CD4-positive, alpha-beta T cell treated with Interleukin-2 at 100 ng/mL for 4 hours (primary cell): Measurements from ENCODE around the gene SF3A2.

Source experiments
- DNase-seq: peaks from one replicate; pipeline ENCODE4 v3.0.0-alpha.2; 2020; ENCODE audit warnings: low spot score

Gene SF3A2

DNA sequence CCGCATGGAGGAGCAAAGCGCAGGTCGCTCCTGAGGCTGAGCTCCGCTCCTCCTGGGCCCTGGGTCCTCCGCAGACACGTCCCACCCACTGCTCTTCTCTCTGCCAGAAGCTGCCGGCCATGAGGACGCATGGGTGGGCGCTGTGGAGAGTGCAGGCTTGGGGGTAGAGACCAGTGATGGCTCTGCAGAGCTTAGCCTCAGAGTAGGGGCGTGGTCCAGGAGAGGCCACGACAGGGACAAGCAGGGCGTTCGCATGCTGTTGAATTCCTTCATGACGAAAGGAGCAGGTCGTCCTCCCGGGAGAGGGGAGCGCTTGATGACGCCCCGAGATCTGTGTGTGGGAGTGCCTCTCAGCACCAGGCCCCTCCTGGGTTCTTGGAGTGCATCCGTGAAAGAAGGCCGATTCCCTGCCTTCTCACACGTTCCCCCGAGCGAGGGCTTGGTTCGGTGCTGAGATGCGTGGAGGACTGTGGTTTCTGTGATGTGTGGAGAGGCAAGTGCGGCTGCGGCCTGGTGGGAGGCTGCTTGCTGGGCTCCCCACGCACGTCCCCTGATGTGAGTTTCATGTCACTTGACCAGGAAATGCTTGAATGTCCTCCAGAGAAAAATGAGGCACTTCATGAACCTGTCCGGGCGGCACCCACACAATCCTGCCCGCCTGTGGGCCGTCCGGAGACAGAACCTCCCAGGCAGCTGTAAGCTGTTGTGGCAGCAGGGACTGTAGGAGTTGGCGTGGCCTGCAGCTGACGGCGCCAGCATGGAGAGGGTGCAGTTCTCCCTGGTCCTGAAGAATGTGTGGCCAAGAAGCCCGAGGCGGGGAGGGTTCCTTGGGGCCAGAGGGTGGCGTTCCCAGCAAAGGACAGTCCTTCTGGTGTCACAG is 4.5 kb downstream of the SF3A2 start:
- no peak for DNase-seq

DNA sequence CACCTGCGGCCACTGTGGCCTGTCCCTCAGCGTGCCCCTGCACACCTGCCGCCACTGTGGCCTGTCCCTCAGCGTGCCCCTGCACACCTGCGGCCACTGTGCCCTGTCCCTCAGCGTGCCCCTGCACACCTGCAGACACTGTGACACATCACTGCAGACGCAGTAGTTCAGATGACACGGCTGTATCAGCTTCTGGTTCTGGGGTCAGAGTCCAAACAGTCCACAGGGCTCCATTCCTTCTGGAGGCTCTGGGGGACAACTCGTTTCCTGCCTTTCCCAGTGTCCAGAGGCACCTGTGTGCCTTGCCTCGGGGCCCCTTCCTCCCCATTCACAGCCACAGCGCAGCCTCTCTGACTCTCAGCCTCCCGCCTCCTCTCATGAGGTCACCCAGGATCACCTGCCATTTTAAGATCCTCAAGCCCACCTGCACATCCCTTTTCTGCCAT is 5.5 kb downstream of the SF3A2 start:
- DNase-seq: no peak

DNA sequence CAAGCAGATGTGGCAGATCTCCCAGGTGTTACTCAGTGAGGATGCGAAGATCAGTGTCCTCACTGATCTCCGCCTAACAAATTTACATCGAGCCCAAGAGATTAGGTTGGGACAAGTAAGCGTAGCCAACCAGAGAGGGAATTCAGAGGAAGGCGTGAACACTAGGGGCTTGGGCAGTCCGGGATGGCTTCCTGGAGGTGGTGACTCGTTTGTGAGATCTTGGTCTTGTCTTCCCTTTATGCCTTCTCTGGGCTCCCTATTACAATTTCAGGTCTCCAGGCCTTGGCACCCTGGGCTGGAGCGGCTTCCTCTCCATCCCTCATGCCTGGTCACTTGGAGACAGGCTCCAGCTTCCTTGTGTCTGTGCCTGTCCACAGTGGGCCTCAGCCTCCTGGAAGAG is 6.2 kb downstream of the SF3A2 start:
- DNase-seq: no peak

DNA sequence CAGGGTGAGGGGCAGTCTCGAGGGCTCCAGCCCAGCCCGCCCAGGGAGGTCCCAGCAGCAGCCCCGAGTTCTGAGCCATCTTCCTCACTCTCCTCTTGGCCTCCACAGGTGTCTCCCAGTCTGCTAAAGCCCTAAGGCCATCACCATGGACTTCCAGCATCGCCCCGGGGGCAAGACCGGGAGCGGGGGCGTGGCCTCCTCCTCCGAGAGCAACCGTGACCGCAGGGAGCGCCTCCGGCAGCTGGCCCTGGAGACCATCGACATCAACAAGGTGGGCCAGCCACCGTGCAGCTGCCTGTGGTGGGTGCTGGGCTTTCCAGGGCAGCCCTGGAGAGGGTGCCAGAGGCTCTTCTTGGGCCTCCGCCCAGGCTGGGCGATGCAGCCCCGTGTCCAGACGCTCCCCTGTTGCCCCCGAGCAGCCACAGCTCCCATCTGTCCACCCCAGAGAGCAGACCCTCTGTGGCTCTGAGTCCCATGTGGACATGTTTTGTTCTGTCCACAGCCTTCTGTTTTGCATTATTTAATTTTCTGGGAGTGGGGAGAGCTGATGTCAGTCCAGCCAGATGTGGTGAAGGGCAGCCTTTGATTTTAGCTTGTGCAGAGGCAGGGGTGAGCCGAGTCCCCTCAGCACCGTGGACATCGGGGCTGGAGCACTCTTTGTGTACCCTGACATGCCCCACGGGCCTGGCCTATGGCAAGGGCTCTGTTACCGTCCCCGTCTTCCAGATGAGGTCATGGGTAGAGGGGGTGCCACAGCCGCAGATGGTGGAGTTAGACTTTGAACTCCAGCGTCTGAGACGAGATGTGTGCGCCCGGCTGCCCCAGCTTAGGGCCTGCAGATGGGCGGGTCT is 6.9 kb downstream of the SF3A2 start:
- no peak for DNase-seq

DNA sequence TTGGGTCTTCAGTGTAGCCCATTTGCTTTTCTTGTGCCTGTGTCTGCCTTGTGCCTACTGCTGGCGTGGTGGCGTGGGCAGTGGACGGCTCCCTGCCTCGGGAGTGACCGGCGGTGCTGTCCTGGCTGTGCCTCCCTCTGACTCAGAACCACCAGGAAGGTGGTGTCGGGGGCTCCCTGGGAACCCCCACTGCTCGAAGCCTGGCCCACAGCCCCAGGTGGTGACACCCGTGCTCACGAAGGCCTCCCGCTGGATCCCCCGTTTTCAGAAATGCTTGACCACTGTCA is 7.4 kb downstream of the SF3A2 start:
- no peak for DNase-seq

DNA sequence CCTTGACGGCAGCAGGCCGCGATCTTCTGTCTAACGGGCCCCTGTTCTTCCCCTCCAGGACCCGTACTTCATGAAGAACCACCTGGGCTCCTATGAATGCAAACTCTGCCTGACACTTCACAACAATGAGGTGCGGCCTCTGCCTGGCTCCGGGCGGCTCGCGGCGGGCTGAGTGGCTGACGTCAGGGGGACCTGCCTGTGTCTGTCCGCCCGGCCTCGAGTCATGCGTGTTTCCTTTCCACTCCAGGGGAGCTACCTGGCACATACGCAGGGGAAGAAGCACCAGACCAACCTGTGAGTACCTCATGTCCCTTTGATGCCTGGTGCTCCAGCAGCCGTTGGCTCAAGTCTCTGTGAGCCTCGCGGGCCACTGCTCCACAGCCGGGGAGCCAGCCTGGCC is 7.9 kb downstream of the SF3A2 start:
- DNase-seq: no peak

DNA sequence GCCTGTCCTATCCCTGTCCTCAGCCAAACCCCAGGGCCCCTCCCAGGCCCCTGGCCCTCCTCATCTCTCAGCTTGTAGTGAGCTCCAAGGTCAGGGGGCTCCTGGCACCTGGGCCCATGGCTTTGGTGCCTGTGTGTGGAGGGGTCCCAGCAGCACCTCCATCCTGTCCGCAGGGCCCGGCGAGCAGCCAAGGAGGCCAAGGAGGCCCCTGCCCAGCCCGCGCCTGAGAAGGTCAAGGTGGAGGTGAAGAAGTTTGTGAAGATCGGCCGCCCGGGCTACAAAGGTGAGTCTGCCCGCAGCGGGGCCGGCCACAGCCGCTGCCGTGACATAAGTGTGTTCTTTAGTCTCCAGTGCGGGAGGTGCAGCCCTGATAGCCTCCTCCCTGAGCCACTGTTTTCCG is 8.6 kb downstream of the SF3A2 start:
- DNase-seq: no peak

DNA sequence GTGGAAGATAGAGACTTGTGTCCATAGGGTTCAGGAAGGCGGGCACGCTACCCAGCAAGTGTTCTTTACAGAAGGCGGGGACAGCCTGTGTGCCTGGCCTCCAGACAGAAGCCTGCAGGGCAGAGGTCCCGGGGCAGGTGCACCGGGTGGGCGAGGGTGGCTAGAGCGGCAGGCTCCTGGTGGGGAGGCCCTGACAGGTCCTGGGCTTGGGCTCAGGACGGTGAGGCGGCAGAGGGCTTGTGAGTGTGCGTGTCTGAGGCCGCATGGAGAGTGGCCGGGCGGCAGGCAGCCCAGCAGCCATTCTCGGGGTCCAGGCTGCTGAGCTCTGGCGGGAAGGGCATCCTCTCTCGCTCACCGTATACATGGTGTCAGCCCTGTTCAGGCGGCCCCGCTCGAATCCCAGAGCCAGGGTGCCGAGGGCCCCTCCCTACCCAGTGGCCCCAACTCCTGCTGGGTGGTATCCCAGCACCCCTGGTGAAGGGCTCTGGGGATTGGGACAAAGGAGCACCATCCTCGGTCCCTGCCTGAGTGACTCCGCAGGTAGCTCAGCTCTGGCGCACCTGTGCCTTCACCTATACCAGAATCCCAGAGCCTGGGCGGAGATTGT is 9.5 kb downstream of the SF3A2 start:
- DNase-seq: no peak

DNA sequence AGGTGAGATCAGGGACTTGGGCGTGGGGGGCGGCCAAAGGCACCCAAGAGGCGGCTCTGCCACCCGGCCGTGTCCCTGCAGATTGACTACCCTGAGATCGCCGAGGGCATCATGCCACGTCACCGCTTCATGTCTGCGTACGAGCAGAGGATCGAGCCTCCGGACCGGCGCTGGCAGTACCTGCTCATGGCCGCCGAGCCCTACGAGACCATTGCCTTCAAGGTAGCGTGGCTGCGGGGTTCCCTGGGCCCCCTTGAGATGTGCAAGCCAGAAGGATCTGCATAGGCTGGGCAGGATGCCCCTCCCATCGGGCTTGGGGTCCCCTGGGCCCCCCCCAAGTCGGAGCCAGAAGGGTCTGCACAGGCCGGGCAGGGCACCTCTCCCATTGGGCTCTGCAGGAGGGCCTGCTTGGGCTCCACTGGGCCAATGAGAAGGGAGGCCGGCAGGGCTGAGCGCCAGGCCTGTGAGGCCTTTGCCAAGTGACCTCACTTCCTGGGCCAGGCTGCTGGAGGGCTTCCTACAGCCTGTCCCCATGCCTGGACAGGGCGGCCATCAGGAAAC is 10.3 kb downstream of the SF3A2 start:
- no peak for DNase-seq

DNA sequence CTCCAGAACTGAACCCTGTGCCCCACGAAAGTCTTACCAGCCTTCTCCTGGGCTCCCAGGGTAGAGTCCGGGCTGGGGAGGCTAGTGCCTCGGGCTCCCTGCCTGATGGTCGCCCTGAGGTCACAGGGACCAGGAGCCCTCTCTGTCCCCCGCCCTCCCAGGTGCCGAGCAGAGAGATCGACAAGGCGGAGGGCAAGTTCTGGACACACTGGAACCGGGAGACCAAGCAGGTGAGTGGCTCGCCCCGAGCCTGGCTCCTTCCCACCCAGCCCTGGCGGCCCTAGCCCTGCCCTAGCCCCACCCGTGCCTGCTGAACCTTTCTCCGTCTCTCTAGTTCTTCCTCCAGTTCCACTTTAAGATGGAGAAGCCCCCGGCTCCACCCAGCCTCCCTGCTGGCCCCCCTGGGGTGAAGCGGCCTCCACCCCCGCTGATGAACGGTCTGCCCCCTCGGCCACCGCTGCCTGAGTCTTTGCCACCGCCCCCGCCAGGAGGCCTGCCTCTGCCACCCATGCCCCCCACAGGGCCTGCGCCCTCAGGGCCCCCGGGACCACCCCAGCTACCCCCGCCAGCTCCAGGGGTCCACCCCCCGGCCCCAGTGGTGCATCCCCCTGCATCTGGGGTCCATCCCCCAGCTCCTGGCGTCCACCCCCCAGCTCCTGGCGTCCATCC is 10.9 kb downstream of the SF3A2 start:
- DNase-seq: no peak

DNA sequence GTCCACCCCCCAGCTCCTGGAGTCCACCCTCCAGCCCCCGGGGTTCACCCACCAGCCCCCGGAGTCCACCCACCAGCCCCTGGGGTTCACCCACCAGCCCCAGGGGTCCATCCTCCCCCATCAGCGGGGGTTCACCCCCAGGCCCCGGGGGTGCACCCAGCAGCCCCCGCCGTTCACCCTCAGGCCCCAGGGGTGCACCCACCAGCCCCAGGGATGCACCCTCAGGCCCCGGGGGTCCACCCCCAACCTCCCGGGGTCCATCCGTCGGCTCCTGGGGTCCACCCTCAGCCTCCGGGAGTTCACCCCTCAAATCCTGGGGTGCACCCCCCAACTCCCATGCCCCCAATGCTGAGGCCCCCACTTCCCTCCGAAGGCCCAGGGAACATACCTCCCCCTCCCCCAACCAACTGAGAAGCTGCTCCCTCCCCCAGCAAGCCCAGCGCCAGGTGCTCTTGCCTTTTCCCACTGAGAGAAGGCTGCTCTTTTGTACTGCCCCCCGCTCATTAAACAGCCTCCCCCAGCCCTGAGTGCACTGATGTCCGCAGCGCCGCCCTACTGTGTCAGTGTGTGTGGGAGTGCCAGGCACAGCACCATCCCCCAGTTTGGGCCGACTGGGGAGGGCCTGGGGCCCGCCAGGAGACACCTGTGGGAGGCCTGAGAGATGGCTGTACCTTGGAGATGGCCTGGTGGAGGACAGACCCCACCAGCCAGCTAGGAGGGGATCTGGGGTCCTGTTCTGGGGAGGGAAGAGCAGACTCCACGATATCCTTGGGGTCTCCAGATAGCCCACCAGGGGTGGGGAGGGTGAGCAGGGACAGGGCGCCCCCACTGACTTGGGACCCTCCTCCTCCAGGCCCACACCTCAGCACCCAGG is 11.7 kb downstream of the SF3A2 start:
- DNase-seq: no peak

DNA sequence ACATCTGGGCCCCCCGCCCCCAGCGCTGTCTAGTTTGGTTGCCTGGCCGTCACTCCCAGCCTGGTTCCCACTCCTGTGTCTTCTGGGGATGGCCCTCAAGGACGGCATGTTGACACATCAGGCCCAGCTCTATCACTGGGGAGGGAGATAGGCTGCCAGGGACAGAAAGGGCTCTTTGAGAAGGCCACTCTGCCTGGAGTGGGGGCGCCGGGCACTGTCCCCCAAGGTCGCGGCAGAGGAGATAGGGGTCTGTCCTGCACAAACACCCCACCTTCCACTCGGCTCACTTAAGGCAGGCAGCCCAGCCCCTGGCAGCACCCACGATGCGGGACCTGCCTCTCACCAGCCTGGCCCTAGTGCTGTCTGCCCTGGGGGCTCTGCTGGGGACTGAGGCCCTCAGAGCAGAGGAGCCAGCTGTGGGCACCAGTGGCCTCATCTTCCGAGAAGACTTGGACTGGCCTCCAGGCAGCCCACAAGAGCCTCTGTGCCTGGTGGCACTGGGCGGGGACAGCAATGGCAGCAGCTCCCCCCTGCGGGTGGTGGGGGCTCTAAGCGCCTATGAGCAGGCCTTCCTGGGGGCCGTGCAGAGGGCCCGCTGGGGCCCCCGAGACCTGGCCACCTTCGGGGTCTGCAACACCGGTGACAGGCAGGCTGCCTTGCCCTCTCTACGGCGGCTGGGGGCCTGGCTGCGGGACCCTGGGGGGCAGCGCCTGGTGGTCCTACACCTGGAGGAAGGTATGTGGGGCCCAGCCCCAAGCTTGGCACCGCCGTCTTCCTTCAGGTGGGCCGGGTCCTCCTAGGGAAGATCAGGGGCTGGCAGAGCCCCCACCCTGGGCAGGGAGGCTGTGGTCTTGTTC is 12.6 kb downstream of the SF3A2 start, which contains the start of gene AMH:
TSS of gene AMH (plus strand) at position 314 of the 857 bp plus-strand sequence. CDS start at position 324, 10 bp downstream.
- DNase-seq: no peak

DNA sequence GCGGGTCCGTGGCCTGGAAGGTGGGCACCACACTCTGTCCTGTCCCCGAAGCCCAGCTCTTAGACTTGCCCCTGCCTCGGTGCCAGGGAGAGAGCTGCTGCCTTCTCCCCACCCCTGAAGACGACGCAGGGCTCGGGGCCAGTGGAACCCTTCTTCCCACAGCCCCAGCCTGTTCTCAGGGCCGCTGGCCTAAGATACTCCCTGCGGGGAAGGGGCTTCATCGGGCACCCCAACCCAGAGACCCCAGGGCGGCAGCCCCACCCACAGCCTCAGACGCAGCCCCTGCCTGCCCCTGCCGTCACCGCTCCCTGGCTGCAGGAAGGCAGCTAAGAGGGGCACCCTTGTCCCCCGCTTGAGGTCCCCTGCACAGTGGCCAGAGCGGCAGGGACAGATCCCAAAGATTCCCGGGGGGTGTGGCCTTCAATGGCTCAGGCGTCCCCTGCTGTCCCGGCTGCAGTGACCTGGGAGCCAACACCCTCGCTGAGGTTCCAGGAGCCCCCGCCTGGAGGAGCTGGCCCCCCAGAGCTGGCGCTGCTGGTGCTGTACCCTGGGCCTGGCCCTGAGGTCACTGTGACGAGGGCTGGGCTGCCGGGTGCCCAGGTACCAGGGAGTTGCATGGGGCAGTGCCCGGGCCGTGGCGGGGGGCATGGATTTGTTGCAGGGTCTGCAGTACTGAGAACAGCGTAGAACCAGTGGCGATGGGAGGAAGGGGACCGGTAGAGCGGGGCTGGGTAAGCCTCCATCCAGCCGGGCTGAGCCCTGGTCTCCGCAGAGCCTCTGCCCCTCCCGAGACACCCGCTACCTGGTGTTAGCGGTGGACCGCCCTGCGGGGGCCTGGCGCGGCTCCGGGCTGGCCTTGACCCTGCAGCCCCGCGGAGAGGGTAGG is 13.5 kb downstream of the SF3A2 start:
- no peak for DNase-seq

DNA sequence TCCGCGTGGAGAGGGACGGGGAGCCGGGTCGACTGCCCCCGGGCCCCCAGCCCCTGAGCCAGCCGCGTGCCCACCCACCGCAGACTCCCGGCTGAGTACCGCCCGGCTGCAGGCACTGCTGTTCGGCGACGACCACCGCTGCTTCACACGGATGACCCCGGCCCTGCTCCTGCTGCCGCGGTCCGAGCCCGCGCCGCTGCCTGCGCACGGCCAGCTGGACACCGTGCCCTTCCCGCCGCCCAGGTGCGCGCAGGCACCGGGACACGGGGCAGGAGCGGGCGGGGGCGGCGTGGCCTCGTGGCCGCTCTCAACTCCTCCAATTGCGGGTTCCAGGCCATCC is 14.1 kb downstream of the SF3A2 start:
- DNase-seq: no peak

DNA sequence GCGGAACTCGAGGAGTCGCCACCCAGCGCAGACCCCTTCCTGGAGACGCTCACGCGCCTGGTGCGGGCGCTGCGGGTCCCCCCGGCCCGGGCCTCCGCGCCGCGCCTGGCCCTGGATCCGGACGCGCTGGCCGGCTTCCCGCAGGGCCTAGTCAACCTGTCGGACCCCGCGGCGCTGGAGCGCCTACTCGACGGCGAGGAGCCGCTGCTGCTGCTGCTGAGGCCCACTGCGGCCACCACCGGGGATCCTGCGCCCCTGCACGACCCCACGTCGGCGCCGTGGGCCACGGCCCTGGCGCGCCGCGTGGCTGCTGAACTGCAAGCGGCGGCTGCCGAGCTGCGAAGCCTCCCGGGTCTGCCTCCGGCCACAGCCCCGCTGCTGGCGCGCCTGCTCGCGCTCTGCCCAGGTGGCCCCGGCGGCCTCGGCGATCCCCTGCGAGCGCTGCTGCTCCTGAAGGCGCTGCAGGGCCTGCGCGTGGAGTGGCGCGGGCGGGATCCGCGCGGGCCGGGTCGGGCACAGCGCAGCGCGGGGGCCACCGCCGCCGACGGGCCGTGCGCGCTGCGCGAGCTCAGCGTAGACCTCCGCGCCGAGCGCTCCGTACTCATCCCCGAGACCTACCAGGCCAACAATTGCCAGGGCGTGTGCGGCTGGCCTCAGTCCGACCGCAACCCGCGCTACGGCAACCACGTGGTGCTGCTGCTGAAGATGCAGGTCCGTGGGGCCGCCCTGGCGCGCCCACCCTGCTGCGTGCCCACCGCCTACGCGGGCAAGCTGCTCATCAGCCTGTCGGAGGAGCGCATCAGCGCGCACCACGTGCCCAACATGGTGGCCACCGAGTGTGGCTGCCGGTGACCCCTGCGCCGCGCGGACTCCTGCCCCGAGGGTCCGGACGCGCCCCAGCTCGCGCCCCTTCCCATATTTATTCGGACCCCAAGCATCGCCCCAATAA is 14.8 kb downstream of the SF3A2 start:
- no peak for DNase-seq

DNA sequence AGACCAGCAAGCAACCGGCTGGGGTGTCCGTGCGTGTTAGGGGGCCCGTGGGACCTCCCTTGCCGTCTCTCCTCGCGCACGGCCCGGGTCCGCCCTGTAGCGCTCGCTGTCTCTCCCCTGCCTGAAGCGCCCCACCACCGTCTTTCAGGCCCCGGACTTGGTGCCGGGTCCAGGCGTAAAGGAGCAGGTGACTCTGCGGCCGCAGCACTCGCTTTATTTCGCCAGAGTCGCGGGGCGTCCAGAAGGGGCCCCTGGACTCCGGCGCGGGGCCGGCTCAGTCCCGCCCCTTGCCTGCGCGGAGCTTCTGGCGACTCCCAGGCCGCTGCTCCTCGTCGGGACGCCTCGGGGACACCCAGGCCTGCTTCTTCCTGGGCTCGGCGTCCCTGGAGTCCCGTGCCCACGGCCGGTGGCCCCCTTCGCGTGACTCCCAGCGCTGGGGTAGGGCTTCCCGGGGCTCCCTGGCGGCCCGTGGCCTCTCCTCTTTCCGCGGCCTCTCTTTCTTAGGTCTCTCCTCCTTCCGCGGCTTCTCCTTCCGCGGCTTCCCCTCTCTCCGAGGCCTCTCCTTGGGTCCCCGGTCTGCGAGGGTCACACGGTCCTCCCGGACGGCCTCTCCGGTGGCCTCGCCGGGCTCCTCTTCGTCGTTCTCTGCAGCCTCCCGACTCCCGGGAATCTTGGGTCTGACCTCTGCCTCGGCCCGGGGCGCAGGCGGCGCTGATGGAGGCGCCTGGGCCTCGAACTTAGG is 15.6 kb downstream of the SF3A2 start:
- DNase-seq: no peak

DNA sequence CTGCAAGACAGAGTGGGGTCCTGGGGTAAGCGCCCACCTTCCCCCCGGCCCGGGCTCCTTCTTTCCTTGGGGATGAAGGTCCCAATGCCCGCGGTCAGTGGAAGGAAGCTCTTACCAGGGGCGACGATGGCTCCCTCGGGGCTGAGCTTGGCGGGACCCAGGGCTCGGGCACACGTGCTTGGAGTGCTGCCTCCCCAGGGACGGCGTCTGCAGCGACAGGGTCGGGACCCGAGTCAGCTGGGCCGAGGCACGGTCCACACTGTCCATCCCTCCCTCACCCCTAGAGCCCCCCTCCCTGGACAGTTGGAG is 16.1 kb downstream of the SF3A2 start:
- DNase-seq: no peak
